ENCODE results near the gene CSPG4.

DNA sequence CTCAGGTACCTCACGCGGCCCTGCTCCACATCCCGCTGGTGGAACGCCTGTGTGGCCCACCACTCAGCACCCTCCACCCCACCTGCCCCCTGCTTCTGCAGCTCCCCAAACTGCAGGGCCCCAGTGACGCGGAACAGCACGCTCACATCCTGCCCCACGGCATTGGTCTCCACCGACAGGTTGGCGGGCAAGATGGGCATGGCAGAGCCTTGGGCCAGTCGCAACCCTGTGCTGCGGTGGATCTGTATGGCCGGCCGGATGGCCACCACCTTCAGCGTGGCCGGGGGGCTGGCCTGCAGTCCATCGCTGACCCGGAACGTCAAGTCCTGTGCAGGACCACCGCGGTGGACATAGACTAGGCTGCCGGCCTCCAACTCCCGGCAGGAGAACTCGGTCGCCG lies 23.8 kb downstream of the CSPG4 start:
- no peak for TF ChIP-seq POLR2A (IDR thresholded peaks at IDR 0.05)
- TF ChIP-seq, protein P1, sequence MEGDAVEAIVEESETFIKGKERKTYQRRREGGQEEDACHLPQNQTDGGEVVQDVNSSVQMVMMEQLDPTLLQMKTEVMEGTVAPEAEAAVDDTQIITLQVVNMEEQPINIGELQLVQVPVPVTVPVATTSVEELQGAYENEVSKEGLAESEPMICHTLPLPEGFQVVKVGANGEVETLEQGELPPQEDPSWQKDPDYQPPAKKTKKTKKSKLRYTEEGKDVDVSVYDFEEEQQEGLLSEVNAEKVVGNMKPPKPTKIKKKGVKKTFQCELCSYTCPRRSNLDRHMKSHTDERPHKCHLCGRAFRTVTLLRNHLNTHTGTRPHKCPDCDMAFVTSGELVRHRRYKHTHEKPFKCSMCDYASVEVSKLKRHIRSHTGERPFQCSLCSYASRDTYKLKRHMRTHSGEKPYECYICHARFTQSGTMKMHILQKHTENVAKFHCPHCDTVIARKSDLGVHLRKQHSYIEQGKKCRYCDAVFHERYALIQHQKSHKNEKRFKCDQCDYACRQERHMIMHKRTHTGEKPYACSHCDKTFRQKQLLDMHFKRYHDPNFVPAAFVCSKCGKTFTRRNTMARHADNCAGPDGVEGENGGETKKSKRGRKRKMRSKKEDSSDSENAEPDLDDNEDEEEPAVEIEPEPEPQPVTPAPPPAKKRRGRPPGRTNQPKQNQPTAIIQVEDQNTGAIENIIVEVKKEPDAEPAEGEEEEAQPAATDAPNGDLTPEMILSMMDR (IDR thresholded peaks at IDR 0.05), result no peak
- TF ChIP-seq EP300 (IDR thresholded peaks at IDR 0.05), result no peak

Measured in ovary (tissue), 3 donors.